Psoas muscle (tissue), 8 donors: ENCODE data around the gene SETBP1. TPM values are rescaled to one million over a fixed set of nuclear protein-coding genes. Genes with fewer than 3 reads are reported as not detected.

Experiments used
- ATAC-seq, 4 donors: fragments of 200-7000 bp; cut with Tn5 transposase; one replicate each; pipeline ENCODE4 v1.9.1; 2020; ENCODE audit warnings: moderate library complexity in 3 of 4, mild to moderate bottlenecking in 2 of 4
- DNase-seq, 2 donors: peaks; one replicate each; pipeline ENCODE4 v3.0.0-alpha.2; 2020
- H3K27ac ChIP-seq: fragments of 200-600 bp; one replicate; pipeline ENCODE4 v1.8.0; 2022
- H3K27me3 ChIP-seq, 3 donors: fragments of 200-600 bp in 1 of 3; one replicate each; pipeline versions ENCODE4 v1.6.1 to v1.8.0; 2013 to 2022; ENCODE audit warnings: low read length in 2 of 3, mild to moderate bottlenecking in 2 of 3, moderate library complexity in 1 of 3; ENCODE audit not compliant: insufficient read depth in 3 of 3
- H3K36me3 ChIP-seq, 2 donors: fragments of 200-600 bp in 1 of 2; one replicate each; pipeline versions ENCODE4 v1.6.1 to v1.8.0; 2013 to 2022; ENCODE audit warnings: low read depth in 1 of 2, mild to moderate bottlenecking in 1 of 2, moderate library complexity in 1 of 2; ENCODE audit not compliant: insufficient read depth in 1 of 2
- H3K4me1 ChIP-seq: fragments of 200-600 bp; one replicate; pipeline ENCODE4 v1.8.0; 2022
- H3K4me3 ChIP-seq: fragments of 200-600 bp; one replicate; pipeline ENCODE4 v1.8.0; 2022; ENCODE audit warnings: mild to moderate bottlenecking
- H3K9me3 ChIP-seq: fragments of 200-600 bp; one replicate; pipeline ENCODE4 v1.8.0; 2022
- CTCF ChIP-seq: fragments of 200-600 bp; IDR thresholded peaks from one replicate; pipeline ENCODE4 v1.8.0; 2022; ENCODE audit warnings: antibody characterized with exemption
- WGBS, 3 donors: extraction: QIAGEN DNeasy Blood & Tissue Kit; methylation state at CpG; one replicate each; pipeline versions ENCODE4 v1.1.6 to v1.1.7; 2013; 5-methylcytosine and 5-hydroxymethylcytosine counted together
- intact Hi-C, 2 donors: fragments of 100-400 bp; cut with DNase I; formaldehyde crosslinking; loops; one replicate each; pipeline versions ENCODE4 v1.11.0 to v1.14.2; 2022
- polyA plus RNA-seq, 3 donors: library from polyadenylated mRNA; stranded (reverse); fragments of 200-250 nt; gene quantifications; one replicate each; pipeline ENCODE4 v1.2.3, GENCODE V29; 2013
- total RNA-seq, 4 donors: library from RNA; stranded (reverse); fragmentation: NEBNext Ultra II Directional in 2 of 4; extraction: Animal tissue kit (Norgen Biotek cat#: 25700) in 2 of 4; gene quantifications; one replicate each; pipeline versions ENCODE4 v1.2.1 to v1.2.4, GENCODE V29; 2021 to 2023
- donor health status: healthy with polysubstance abuse.
- donor health status: DM: no; HTN: no; CAD: no; lungs with moderate emphysema.
- donor health status: Bipolar disorder and iron deficiency.
- donor health status: healthy.
- donor health status: DM: yes; HTN: yes; CAD: no.
- donor health status: DM: no; HTN: no; CAD: no.
- donor health status: DM: no; HTN: no; CAD: no.
- donor health status: DM: yes; HTN: yes; CAD: no.

The SETBP1 gene
- total and polyA plus RNA-seq, 7 donors: 0.61 to 21.0 (median 10.5) TPM

- Histone ChIP-seq H3K36me3 (no peaks in the 10 kb centered on the region), H3K27me3 (no peaks in the 10 kb centered on the region), H3K4me1 (peaks cover 11% of the 10 kb centered on the region), H3K27ac (no peak overlapping the region), H3K9me3 (no peaks in the 10 kb centered on the region), H3K4me3 (no peak overlapping the region)
- 93 to 98% (median 97%) methylated on average over 2 of the region's 2 CpGs for WGBS, 3 donors
- DNase-seq (no peak), ATAC-seq (no peak)
- no peak for TF ChIP-seq CTCF
- intact Hi-C loops: no loop called here
These were observed 224.1 kb downstream of the SETBP1 start for GRCh38 chr18:44904768-44905167.

- DNase-seq (no peak), ATAC-seq (peak; percentile 53 to 78 (median 69))
- Histone ChIP-seq H3K4me3 (peak overlapping the region; percentile 36), H3K9me3 (no peaks in the 10 kb centered on the region), H3K27me3 (no peaks in the 10 kb centered on the region), H3K36me3 (no peaks in the 10 kb centered on the region), H3K27ac (peak overlapping the region; percentile 62), H3K4me1 (peaks cover 31% of the 10 kb centered on the region)
- intact Hi-C loops: no loop called here
- no peak for TF ChIP-seq CTCF
- 32 to 50% (median 39%) methylated on average over 5 of the region's 5 CpGs for WGBS, 3 donors
These were observed 228.6 kb downstream of the SETBP1 start for GRCh38 chr18:44909191-44909719.

GRCh38 chr18:44911260-44911659 is 230.6 kb downstream of the SETBP1 start:
- TF ChIP-seq CTCF: no peak
- Histone ChIP-seq H3K4me3 (no peak overlapping the region), H3K27me3 (no peaks in the 10 kb centered on the region), H3K36me3 (no peaks in the 10 kb centered on the region), H3K4me1 (peaks cover 37% of the 10 kb centered on the region), H3K9me3 (no peaks in the 10 kb centered on the region), H3K27ac (no peak overlapping the region)
- 94 to 96% (median 95%) methylated on average over 4 of the region's 4 CpGs for WGBS, 3 donors
- intact Hi-C loops: no loop called here
- ATAC-seq (no peak), DNase-seq (no peak)

GRCh38 chr18:44911773-44912172 is 231.1 kb downstream of the SETBP1 start:
- Histone ChIP-seq H3K9me3 (no peaks in the 10 kb centered on the region), H3K4me1 (peaks cover 42% of the 10 kb centered on the region), H3K36me3 (no peaks in the 10 kb centered on the region), H3K27ac (no peak overlapping the region), H3K4me3 (no peak overlapping the region), H3K27me3 (no peaks in the 10 kb centered on the region)
- 78 to 92% (median 90%) methylated on average over 3 of the region's 3 CpGs for WGBS, 3 donors
- no peak for ATAC-seq
- intact Hi-C loops: no loop called here
- no peak for DNase-seq
- no peak for TF ChIP-seq CTCF
